ENCODE data around the gene CBX7.

- TF ChIP-seq CTCF (IDR thresholded peaks at IDR 0.05) (no peak), POLR2A (IDR thresholded peaks at IDR 0.05) (no peak)
These were observed 1.0 kb downstream of the CBX7 start for GRCh38 chr22:39151329-39151975.
